Right atrium auricular region (tissue), 2 donors: ENCODE data around the gene PSMB4. TPM values are rescaled to one million over a fixed set of nuclear protein-coding genes. Genes with fewer than 3 reads are reported as not detected.
"Not testable (repeated sequence)": the region's sequence is repeated elsewhere in the genome, so short reads cannot be mapped to it uniquely, and the experiment has no call there.

Source experiments
- DNase-seq: peaks from one replicate; pipeline ENCODE4 v3.0.0-alpha.2; 2019; ENCODE audit warnings: low spot score
- H3K27ac ChIP-seq, 2 donors: fragments of 200-600 bp; sonication (generic); 1 replicate in 1 of 2; 2 replicates in 1 of 2; pipeline ENCODE4 v1.5.1; 2016 to 2019
- H3K27me3 ChIP-seq, 2 donors: fragments of 200-600 bp; sonication (generic); one replicate each; pipeline versions ENCODE4 v1.5.1 to v1.6.0; 2017 to 2019
- H3K36me3 ChIP-seq: fragments of 200-600 bp; sonication (generic); one replicate; pipeline ENCODE4 v1.5.1; 2016
- H3K4me1 ChIP-seq, 2 donors: fragments of 200-600 bp; sonication (generic); one replicate each; pipeline versions ENCODE4 v1.5.1 to v1.6.0; 2017 to 2019
- H3K4me3 ChIP-seq, 2 donors: fragments of 200-600 bp; sonication (generic); 1 replicate in 1 of 2; 2 replicates in 1 of 2; pipeline ENCODE4 v1.5.1; 2017 to 2019; ENCODE audit warnings: mild to moderate bottlenecking in 1 of 2, moderate library complexity in 1 of 2
- H3K9me3 ChIP-seq, 2 donors: fragments of 200-600 bp; sonication (generic); one replicate each; pipeline ENCODE4 v1.5.1; 2019
- total RNA-seq, 2 donors: library from RNA; depleted of rRNA; stranded (reverse); fragments of >200 nt; gene quantifications; one replicate each; pipeline ENCODE4 v1.1.0, GENCODE V29; 2016
- TF ChIP-seq, protein P1 (sequence below), 2 donors: fragments of 200-600 bp; sonication (generic); IDR thresholded peaks; one replicate each; pipeline ENCODE4 v1.5.1; 2019; ENCODE audit warnings: antibody characterized with exemption in 2 of 2

The PSMB4 gene
- total RNA-seq, 2 donors from 2014 or later: 179 to 204 TPM

DNA sequence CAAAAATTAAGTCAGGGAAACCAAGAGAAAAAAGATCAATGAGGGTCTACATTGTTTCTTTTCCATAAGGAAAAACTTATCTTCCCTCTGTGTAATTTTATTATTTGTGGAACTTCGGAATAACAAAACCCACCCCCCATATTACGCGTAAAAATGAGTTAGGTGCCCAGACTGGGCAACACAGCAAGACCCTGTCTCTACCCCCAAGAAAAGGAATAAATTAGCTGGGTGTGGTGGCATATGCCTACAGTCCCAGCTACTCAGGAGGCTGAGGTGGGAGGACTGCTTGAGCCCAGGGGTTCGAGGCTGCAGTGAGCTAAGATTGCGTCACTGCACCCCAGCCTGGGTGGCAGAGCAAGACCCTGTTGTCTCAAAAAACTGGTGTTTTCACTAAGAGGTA is 20.4 kb downstream of the PSMB4 start:
- no peak for DNase-seq
- Histone ChIP-seq H3K27me3 (no peaks in the 10 kb centered on the region), H3K4me3 (no peak overlapping the region), H3K4me1 (peaks cover 0 to under 1% of the 10 kb centered on the region in 2 donors), H3K9me3 (no peaks in the 10 kb centered on the region), H3K27ac (no peak overlapping the region), H3K36me3 (peaks cover 79% of the 10 kb centered on the region)
- TF ChIP-seq, protein P1, sequence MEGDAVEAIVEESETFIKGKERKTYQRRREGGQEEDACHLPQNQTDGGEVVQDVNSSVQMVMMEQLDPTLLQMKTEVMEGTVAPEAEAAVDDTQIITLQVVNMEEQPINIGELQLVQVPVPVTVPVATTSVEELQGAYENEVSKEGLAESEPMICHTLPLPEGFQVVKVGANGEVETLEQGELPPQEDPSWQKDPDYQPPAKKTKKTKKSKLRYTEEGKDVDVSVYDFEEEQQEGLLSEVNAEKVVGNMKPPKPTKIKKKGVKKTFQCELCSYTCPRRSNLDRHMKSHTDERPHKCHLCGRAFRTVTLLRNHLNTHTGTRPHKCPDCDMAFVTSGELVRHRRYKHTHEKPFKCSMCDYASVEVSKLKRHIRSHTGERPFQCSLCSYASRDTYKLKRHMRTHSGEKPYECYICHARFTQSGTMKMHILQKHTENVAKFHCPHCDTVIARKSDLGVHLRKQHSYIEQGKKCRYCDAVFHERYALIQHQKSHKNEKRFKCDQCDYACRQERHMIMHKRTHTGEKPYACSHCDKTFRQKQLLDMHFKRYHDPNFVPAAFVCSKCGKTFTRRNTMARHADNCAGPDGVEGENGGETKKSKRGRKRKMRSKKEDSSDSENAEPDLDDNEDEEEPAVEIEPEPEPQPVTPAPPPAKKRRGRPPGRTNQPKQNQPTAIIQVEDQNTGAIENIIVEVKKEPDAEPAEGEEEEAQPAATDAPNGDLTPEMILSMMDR (IDR thresholded peaks at IDR 0.05): no peak

DNA sequence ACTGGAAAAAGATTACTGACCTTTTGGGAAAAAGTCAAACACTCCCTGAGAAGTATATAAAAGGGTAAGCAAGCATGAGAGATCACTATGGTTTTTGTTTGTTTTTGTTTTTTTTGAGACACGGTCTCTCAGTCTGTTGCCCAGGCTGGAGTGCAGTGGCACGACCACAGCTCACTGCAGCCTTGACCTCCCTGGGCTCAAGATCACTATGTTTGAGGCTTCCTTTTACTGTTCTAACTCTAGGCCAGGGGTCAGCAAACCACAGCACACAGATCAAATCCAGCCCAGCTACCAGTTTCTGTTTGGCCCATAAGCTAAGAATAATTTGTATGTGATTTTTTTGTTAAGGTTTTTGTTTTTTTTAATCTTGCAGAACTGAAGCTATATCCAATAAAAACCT is 25.7 kb downstream of the PSMB4 start:
- TF ChIP-seq, protein P1 (IDR thresholded peaks at IDR 0.05): no peak
- H3K4me3 ChIP-seq: no peak overlapping the region
- H3K27me3 ChIP-seq: no peaks in the 10 kb centered on the region
- peaks cover 0 to 6% of the 10 kb centered on the region in 2 donors for H3K4me1 ChIP-seq
- no peak for DNase-seq
- H3K9me3 ChIP-seq: no peaks in the 10 kb centered on the region
- H3K27ac ChIP-seq: no peak overlapping the region
- H3K36me3 ChIP-seq: peaks cover 86% of the 10 kb centered on the region

DNA sequence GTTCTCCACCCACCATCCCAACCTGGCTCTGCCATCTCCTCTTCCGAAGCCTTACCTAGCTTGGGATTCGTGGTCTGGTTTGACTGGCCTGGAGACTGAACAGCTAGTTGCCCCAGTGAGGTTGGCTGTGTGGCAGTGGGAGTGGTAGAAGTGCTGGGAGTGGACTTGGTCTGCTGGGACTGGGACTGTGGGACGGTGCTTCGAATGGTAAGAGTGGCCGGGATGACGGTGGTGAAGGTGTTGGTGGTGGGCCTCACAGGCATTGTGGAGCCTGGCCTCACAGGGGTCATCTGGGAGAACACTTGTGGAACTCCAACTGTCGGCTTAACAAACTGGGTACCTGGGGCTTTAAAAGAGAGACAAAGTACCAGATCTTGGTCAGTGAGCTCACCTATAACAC is 28.7 kb downstream of the PSMB4 start:
- no peaks in the 10 kb centered on the region for H3K27me3 ChIP-seq
- H3K36me3 ChIP-seq: peaks cover 64% of the 10 kb centered on the region
- TF ChIP-seq, protein P1 (IDR thresholded peaks at IDR 0.05): no peak
- DNase-seq: no peak
- peaks cover 0 to 6% of the 10 kb centered on the region in 2 donors for H3K4me1 ChIP-seq
- no peak overlapping the region for H3K27ac ChIP-seq
- H3K9me3 ChIP-seq: no peaks in the 10 kb centered on the region
- H3K4me3 ChIP-seq: no peak overlapping the region

DNA sequence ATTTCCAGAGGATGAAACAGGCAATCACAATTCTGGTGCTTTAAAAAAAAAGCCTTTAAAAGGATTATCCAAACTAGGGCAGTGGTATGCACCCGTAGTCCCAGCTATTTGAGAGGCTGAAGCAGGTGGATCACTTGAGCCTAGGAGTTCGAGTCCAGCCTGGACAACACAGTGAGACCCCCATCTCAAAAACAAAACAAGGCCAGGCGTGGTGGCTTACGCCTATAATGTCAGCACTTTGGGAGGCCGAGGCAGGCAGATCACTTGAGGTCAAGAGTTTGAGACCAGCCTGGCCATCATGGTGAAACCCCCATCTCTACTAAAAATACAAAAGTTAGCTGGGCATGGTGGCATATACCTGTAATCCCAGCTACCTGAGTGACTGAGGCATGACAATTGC is 34.5 kb downstream of the PSMB4 start:
- H3K36me3 ChIP-seq: peaks cover 18% of the 10 kb centered on the region
- not testable (repeated sequence) for H3K27me3 ChIP-seq, DNase-seq, H3K27ac ChIP-seq, H3K9me3 ChIP-seq, H3K4me3 ChIP-seq, H3K4me1 ChIP-seq

DNA sequence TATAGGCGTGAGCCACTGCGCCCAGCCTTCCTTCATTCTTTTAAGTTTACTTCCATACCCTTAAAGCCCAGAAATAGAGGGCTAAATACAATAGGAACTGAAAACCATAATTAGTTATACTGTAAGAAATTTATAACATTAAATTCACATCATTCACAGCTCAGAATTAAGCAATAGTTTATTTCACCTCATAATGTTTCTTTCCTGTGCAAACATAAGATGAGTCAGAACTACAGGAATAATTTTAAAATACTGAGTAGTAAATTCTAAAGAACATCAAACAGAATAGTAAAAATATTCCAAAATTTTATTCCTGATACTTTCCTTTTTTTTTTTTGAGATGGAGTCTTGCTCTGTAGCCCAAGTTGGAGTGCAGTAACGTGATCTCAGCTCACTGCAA is 35.8 kb downstream of the PSMB4 start:
- H3K4me1 ChIP-seq: peaks cover 0 to 8% of the 10 kb centered on the region in 2 donors
- H3K4me3 ChIP-seq: no peak overlapping the region
- no peak for DNase-seq
- no peaks in the 10 kb centered on the region for H3K9me3 ChIP-seq
- TF ChIP-seq, protein P1 (IDR thresholded peaks at IDR 0.05): no peak
- H3K27me3 ChIP-seq: no peaks in the 10 kb centered on the region
- H3K27ac ChIP-seq: no peak overlapping the region
- peaks cover 8% of the 10 kb centered on the region for H3K36me3 ChIP-seq

DNA sequence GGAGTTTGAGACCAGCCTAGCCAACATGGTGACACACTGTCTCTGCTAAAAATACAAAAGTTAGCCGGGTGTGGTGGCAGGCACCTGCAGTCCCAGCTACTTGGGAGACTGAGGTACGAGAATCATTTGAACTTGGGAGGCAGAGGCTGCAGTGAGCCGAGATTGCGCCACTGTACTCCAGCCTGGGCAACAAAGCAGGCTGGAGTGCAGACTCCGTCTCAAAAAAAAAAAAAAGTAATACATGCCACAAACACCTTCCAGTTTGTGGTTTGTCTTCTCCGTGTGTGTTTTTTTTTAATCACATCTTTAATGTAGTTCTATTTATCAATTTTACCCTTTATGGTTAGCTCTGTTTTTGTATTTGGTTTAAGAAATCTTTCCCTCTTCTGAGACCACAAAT is 37.6 kb downstream of the PSMB4 start:
- H3K4me3 ChIP-seq: no peak overlapping the region
- no peaks in the 10 kb centered on the region for H3K27me3 ChIP-seq
- TF ChIP-seq, protein P1 (IDR thresholded peaks at IDR 0.05): no peak
- peaks cover 5% of the 10 kb centered on the region for H3K36me3 ChIP-seq
- H3K9me3 ChIP-seq: no peaks in the 10 kb centered on the region
- no peak for DNase-seq
- peaks cover 0 to 12% of the 10 kb centered on the region in 2 donors for H3K4me1 ChIP-seq
- H3K27ac ChIP-seq: no peak overlapping the region

DNA sequence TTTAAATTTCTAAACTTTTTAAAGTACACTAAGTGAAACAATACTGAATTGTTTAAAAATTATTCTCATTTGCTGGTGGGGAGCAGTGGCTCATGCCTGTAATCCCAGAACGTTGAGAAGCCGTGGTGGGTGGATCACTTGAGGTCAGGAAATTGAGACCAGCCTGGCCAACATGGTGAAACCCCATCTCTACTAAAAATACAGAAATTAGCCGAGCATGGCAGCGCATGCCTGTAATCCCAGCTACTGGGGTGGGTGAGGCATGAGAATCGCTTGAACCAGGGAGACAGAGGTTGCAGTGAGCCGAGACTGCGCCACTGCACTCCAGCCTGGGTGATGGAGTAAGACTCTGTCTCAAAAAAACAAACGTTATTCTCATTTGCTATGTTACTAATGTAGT is 38.0 kb downstream of the PSMB4 start:
- H3K36me3 ChIP-seq: not testable (repeated sequence)
- peaks cover 0 to 12% of the 10 kb centered on the region in 2 donors for H3K4me1 ChIP-seq

More for the DNA sequence above, 38.0 kb downstream of the PSMB4 start:
- H3K4me3 ChIP-seq, H3K27ac ChIP-seq, H3K27me3 ChIP-seq, DNase-seq, H3K9me3 ChIP-seq: not testable (repeated sequence)
